GM12891 (cell line): ENCODE results near the gene BAHD1.

Experiments
- PAX5 ChIP-seq: IDR thresholded peaks from 2 replicates; pipeline ENCODE4 v1.6.1; 2011; ENCODE audit warnings: low read length, moderate library complexity, mild to moderate bottlenecking; ENCODE audit not compliant: insufficient read depth, severe bottlenecking
- POLR2AphosphoS5 ChIP-seq: IDR thresholded peaks from 2 replicates; pipeline ENCODE4 v1.6.1; 2011; ENCODE audit warnings: low read depth, low read length, control low read depth
- POU2F2 ChIP-seq: IDR thresholded peaks from 2 replicates; pipeline ENCODE4 v1.6.1; 2011; ENCODE audit warnings: low read depth, mild to moderate bottlenecking, control low read depth, low read length, moderate library complexity

DNA sequence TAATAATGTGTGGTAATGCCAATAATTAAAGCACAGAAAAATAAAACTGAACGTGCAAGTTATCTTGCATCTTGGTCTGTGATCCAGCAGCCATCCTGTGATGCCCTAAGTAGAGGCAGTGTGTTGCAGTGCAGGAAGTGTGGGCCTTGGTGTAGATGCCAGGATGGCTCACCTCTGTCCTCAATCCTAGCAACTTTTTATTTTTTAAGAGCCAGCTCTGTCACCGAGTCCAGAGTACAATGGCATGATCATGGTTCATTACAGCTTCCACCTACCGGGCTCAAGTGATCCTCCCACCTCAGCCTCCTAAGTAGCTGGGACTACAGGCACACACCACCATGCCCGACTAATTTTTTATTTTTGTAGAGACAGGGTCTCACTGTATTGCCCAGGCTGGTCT is 7.6 kb downstream of the BAHD1 start:
- TF ChIP-seq POLR2AphosphoS5, result no peak
- TF ChIP-seq POU2F2, result no peak
- TF ChIP-seq PAX5, result no peak
